Cerebellar cortex (tissue), 1 donor: ENCODE results near the gene PRSS3.
"Not testable (repeated sequence)": the region's sequence is repeated elsewhere in the genome, so short reads cannot be mapped to it uniquely, and the experiment has no call there.

Experiments used
- DNase-seq: peaks from one replicate; pipeline ENCODE4 v3.0.0-alpha.2; 2015; ENCODE audit warnings: low spot score

Gene PRSS3

DNA sequence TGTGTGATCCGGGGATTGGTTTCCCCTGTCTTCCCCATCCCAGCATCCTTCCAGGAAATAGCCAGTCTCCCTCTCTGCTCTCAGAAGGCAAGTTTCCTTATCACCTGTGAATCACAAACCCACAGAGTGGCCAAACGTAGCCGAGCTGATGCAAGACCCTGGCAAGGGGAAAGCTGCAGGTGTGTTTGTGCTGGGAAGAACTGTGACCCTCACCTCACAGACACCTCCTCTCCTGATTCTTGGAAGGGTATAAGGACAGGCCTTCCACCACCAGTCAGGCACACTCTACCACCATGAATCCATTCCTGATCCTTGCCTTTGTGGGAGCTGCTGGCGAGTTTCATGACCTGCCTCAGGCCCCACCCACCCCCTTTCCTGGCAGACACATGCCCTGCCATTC lies at the start of gene PRSS3:
PRSS3 (plus strand) TSS at position 281 of the 400 bp plus-strand sequence; CDS start at position 294, 13 bp downstream.
- no peak for DNase-seq

DNA sequence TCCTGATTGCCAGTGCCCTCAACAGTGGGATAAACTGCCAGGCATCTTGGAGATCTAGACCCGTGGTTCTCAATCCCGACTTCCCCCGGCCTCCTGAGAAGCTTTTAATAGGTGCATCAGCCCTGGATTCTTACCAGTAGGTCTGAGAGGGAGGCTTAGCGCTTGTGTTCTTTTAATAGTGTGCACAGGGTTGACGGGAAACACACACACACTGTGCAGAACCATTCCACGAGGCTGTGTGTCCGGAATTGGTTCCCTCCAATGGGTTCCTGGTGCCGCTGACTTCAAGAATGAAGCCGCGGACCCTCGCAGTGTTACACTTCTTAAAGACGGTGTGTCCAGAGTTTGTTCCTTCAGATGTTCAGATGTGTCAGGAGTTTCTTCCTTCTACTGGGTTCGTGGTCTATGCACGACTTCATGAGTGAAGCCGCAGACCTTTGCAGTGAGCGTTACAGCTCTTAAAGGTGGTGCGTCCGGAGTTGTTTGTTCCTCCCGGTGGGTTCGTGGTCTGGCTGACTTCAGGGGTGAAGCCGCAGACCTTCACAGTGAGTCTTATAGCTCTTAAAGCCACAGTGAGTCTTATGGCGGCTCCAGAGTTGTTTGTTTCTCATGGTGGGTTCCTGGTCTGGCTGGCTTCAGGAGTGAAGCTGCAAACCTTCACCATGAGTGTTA lies 46.6 kb upstream of the PRSS3 start:
- no peak for DNase-seq

DNA sequence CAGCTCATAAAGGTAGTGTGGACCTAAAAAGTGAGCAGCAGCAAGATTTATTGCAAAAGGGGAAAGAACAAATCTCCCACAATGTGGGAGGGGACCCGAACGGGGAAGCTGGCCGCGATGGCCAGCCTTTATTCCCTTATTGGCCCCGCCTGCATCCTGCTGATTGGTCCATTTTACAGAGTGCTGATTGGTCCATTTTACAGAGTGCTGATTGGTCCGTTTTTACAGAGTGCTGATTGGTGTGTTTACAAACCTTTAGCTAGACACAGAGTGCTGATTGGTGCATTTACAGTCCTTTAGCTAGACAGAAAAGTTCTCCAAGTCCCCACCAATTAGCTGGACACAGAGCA lies 46.1 kb upstream of the PRSS3 start:
- DNase-seq = not testable (repeated sequence)

DNA sequence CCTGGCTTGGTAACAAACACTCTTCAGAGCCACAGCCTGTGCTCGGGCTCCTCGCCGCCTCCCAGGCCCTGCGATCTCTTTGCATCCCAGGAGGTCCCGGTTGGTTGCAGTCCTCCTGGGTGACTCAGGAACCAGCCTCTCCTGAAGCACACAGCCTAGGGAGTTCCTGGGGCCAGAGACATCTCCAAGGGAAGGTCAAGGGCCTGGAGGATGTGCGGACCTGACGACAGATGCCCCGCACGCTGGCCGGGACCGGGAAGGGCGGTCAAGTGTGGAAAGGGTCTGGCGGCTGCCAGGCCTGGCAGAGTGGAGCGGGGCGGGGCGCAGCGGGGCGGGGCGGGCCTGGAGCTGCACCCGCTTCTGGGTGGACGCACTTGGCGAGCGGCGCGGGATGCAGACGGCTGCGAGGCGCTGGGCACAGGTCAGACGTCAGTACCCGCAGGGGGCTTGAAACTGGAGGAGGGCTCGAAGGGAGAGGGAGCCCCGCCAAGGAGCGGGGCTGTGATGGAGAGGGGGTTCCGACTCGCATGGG lies 45.0 kb upstream of the PRSS3 start:
- peak; percentile 44 for DNase-seq

DNA sequence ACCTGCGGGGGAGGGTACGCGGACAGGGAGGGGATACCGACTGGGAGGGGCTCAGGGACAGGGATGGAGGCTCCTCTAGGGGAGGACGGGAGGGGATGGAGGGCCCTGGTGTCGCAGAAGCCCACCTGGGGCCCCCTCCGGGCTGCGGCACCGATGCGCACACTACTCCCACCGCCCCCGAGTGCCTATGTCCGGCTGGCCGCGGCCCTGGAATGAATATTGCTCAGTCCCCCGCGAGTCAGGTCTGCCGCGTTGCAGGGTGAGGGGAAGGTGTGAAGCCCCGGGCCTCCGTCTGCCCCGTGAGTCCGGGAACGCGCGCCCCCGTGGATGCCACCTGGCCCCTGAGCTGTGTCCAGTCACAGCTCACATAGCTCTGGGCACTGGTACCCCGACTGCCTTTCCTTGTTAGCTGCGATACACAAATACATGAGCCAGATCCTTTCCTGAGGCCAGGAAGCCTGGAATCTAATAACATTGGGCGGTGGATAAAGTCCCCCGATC lies 44.5 kb upstream of the PRSS3 start:
- peak; percentile 59 for DNase-seq

DNA sequence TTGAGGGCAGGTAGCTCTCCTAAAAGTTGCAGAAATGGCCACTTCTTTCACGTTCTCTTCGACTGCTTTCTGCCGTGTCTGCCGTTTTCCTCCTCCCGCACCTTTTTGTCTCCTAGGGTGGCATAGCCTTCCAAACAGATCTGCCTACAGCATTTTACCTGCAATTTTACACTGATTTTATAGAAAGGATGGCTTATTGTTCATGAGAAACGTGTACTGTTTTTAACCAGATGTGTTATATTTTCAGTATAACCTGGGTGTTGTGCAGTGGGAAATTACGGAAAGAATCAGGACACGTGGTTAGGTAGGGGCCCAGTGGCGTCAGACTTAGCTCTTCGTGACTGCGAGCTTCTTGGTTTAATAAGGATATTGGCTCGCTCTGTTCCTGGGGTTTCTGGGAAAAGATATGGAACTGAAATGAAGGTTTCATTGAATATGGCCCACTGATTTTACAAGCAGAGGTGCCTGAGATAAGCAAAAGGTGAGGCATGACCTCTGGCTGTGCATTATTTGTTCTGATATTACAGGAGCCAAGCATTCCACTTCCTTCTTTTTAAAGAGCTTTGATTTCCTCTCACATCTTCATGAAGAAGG lies 43.7 kb upstream of the PRSS3 start:
- DNase-seq = peak; percentile 53

DNA sequence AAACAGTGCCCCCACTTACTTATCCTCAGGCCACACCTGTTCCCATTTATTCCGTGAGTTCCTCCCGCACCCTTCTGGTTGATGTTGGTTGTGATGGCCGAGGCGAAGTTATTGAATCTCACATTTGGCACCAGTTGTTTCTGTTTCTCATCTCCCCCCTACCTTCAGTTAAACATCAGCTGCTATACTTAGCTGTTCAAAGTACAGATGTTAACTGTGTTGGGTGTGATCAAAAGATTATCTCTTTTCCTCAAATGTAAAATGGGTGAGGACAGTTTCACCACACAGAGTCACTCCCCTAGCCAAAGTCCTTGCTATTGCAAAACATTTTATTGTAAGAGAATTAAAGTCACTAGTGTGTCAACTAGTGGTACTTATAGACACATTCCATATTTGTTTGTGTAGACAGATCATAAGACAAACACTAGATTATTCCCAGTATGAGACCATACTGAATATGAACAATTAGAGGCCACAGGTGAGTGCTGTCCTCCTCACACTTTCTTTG lies 43.2 kb upstream of the PRSS3 start:
- DNase-seq = peak; percentile 30

DNA sequence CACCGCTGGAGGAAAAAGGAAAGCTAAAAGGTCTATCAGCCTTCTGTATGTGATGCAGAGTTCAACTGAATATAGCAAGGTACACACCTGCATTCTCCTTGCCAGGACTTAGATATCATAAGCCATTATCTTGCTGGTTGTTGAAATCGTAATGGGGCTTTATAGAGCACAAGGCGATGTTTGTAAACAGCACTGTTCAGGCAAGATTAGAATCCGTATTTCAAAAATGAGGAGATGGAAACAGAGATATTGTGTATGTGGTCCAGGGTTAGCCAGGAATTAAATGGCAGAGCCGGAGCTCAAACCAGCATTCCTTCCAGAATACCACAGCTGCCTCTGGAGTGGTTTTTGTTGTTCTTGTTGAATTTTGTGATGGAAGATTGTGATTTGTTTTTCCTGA lies 42.6 kb upstream of the PRSS3 start:
- not testable (repeated sequence) for DNase-seq

DNA sequence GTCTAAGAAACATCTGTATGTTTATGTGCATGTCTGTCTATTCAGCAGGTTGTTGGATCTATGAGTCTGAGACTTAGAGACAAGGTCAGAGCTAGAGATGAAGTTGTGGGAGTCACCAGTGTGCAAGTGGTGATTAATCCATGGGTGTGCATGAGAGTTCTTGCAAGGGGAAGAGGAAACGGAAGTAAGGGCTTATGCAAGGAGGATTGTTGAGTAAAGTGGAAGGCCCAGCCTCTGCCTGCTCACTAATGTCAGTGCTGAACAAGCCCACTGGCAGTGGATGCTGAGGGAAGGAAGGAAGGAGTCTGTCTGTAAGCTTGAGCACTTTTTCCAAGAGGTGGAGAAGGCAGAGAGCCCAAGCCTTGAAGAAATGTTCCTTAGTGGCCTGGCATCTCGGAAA lies 35.7 kb upstream of the PRSS3 start:
- not testable (repeated sequence) for DNase-seq

DNA sequence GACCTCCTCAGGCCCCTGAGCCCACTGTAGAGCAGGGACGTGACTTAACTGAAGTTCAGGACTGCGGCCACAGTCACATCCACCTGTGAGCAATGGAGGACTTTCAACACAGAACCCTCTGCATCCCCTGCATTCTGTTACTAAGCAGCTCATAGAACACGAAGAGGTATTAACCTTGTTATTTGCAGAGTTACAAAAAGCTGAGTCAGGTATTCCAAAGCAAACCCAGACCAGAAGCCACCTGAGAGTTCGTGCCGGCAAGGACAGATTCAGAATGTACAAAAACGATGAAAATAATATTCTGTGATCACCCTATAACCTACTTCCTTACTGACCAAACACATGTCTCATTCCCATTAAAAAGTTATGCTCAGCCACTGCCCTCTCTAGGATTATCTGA lies 33.0 kb upstream of the PRSS3 start:
- no peak for DNase-seq

DNA sequence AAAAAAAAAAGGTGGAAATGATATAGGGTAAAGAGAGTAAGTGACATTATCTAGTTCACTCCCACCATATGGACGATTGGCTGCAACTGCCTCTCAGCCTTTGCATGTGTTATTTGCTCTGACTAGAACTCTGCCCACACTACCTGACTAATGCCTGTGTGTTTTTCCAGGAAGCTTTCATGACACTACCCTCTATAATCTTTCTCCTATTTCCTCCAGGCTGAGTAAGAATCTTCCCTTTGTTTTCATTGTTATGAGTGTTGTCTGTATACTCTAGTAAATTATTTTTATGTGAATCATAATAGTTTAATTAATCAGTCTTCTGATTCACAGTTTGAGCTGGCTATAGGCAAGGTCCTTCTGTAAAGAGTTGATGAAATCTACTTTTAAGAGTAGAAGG lies 31.7 kb upstream of the PRSS3 start:
- DNase-seq = not testable (repeated sequence)

DNA sequence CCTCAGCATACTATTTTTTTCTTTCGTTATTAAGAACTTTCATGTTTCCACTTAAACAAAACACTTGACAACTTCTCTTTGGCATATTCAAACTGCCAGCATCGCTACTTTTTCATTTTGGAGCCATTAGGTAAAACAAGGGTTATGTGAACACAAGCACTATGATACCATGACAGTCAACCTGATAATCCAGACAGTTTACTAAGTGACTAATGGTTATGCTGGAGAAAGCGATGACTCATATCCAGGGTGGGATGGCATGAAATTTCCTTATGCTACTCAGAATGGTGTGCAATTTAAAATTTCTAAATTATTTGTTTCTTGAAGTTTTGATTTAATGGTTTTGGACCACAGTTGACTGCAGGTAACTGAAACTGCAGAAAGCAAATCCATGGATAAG lies 29.9 kb upstream of the PRSS3 start:
- DNase-seq = no peak

DNA sequence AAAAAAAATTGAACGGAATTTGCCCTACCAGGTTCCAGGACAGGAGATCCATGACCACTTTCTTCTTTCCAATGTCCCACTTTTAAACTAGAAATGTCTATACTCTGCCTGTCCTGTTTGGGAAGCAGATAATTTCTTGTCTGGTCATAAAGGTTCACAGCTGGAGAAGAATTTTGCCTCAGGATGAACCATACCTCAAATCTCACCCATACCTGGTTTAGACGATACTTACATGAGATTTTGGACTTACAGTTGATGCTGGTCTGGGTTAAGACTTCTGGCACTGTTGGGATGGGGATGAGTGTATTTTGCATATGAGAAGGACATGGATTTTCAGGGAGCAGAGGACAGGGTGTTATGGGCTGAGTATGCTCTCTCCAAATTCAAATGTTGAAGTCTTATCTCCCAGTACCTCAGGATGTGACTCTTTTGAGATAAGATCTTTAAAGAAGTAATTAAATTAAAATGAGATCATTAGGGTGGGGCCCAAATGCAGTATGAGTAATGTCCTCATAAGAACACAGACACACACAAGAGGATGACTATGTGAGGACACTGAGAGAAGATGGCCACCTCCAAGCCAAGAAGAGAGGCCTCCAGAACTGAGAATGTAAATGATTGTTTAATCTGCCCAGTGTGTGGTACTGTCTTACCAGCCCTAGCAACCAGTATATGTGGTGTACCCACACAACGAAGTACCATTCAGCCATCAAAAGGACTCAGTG lies 25.0 kb upstream of the PRSS3 start:
- not testable (repeated sequence) for DNase-seq

DNA sequence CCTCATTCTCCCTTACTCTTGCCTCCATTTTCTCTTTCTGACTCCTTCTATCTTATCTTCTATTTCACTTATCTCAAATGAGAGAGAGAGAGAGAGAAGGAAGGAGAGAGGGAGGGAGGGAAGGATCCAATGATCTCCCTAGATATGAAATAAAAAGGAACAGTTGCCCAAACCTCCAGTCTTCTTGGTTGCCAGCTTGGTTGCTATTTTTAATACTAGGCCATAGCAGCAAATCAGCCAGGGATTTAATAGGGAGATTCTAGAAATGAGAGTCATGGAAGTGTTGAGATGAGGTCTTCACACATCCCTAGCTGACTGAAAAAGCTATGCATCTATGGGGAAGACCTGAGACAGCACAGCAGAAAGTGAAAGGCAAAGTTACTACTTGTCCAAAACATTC lies 22.2 kb upstream of the PRSS3 start:
- peak; percentile 50 for DNase-seq

DNA sequence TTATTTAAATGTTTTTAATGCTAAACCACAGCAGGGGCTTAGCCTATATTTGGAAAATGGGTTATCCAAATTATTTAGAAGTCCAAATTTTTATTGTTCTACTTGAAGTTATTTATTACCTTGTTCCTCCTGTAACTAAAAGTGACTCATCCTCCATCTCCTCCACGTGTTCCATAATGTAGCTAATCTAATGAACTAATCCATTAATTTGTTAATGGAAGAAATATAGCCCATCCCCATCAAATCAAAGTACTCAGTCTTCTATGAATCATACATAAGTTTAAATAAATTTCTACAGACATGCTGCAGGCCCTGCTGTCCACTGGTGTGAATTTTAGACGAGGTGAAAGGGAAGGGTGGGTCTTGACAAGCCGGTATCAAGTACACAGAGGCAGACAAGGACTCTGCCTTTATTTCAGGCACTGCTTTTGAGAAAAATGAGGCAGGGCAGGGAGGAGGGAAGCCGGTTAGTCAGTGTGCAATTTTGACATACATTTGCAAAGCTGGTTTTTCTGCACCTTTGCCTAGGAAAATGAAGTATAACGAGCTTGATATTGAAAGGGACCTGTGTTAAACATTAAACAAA lies 21.2 kb upstream of the PRSS3 start:
- DNase-seq = not testable (repeated sequence)

DNA sequence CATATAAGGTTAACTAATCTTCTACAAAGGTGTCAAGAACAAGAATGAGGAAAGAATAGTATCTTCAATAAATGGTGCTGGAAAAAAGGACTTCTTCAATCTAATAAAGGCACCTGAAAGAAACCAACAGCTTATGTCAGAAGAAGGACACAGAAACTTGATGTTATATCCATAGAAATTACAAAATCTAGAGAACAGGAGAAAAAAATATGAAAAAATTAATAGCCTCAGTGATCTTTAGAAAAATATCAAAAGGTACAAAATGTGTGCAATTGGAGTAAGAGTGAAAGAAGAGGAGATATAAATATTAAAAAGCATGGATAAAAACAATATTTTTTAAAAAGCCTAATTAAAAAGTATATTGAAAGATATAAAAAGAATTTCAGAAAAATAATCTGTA lies 18.8 kb upstream of the PRSS3 start:
- DNase-seq = no peak

DNA sequence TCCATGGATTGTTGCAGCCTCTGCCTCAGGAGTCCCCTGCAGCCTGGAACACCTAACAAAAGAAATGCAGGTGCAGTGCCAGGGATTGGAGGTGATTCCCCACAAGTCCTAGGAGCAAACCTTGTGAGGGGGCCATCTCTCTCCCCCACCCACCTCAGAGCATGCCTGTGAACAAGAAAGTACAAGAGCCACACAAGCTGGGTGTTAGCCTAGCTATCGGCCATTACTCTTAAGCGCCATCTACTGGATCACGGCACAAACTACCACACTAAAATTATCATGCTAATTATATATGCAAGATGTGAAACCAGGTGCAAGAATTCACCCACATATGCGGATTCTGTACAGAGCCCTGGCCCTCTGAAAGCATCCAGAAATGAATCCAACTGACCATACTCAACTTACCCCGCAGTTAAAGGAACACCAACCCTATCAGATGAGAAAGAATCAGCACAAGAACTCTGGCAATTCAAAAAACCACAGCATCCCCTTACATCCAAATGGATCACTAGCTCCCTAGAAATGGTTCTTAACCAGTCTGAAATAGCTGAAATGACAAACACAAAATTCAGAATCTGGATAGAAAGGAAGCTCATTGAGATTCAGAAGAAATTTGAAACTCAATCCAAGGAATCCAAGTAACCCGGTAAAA lies 16.5 kb upstream of the PRSS3 start:
- peak; percentile 83 for DNase-seq

DNA sequence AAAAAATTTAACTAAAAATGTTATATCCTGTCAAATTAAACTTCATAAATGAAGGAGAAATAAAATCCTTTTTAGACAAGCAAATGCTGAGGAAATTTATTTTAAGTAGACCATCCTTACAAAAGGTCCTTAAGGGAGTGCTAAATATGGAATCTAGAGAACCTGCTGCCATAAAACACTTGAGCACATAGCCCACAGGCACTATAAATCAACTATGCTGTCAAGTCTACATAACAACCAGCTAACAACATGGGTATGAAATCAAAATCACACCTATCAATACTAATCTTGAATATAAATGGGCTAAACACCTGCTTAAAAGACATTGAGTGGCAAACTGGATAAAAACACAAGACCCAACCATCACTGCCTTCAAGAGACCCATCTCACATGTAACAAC lies 15.1 kb upstream of the PRSS3 start:
- DNase-seq = no peak

DNA sequence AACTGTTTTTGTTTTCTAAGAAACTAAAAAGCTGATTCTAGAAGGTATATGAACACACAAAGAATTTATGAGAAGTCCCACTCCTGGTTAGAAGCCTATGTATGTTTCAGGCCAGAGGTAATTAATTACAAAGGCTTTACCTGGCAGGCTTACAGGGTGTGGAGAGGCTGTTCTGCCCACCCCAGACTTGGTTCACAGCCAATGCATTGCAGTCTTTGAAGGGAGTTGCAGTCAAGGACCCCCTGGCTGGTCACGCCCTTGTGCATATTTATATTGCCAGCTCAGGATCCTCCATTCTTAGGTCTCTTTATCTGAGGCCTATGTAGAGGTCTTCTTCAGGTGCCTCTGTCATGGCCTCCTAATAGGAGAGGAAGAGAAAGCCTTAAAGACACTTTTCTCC lies 13.6 kb upstream of the PRSS3 start:
- no peak for DNase-seq

DNA sequence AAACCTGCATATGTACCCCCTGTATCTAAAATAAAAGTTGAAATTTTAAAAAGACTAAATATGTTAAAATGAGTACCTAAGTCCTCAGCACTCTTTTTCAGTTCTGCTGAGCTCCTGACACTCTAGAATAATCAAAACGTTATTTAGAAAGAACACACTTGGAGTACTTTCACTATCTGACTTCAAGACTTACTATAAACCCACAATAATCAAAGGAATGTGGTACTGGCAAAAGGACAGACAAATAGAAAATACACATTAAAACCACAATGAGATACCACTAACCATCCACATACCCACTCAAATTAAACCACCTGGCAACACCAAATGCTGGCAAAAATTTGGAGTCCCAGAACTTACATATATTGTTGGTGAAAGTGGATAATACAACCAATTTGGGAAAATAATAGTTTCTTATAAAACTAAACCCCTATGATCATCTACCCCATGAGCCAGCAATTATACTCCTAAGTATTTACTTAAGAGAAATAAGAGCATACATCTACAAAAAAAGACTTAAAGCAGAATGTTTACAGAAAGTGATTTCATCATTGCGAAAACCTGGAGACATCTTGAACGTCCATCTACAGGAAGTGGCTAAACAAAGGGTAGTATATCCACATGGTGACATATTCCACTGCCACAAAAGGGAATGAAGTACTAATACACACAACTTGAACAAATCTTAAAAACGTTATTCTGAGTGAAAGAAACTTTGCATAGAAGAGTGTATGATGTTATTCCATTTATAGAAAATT lies 12.8 kb upstream of the PRSS3 start:
- no peak for DNase-seq

DNA sequence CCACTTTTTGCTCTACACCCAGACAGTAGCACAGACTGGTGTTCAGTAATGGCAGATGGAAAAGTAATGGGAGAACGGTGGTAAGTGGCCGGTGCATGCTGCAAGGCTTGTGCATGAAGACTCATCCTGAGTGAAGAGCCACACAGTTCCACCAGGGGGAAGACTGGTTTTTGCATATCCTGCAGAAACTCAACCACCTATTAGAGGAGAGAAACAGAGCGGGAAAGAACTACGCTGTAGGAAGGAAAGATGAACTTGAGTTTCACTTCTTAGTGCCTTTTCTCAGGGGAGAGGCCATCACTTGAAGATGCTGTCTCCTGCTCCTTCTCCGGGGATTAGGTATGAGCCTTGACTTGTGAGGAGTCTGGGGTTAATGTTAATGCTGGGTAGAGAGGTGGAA lies 9.4 kb upstream of the PRSS3 start:
- DNase-seq = peak; percentile 27
